Measurements from ENCODE around the gene CAND2.

CAND2 gene

DNA sequence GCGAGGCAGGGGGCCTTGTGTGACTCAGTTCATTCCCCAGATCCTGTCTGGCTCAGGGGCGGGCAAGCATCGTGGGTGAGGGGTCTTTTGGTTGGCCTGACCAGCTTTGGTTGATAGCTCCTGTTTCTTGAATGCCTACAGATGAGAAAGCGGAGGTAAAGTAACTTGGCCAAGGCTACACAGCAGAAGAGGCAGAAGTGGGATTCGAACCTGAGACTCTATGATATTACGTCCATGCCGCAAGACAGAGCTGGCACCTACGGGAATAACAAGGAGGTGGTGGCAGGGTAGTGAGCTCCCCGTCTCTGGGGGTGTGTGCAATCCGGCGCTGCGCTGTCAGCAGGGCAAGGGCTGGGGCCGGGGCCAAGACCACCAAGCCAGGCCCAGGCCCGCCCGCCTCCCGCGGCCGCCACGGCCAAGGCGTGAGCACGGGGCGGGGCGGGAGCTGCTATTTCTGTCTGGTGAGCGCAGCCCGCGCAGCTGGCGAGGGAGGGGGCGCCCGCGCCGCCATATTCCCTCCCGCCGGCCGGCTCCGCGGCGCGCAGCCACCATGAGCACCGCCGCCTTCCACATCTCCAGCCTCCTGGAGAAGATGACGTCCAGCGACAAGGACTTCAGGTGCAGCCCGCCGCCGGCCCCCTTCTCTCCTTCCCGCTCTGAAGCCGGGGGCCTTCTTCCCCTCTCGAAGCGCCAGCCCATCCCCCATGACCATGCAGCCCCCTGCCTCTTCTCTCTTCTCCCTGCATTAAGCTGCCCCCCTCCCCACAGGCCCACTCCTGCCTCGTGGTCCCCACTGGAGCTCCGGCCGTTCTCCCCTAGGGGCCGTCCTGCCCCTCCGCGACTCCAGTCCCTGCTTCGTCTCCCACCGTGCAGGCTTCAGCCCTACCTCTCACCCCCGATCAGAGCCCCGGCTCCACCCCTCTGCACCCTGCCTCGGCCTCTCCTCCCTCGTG, at the start of gene CAND2:
Gene CAND2 (plus strand): TSS at position 510 of the 953 bp plus-strand sequence. CDS start 41 bp downstream, at position 551.
- ATAC-seq: peak; percentile 73
- H3K27ac Mint-ChIP-seq: peak within 1 kb of the TSS; percentile 14
- no peaks in the 10 kb centered on the region for H3K9me3 Mint-ChIP-seq

DNA sequence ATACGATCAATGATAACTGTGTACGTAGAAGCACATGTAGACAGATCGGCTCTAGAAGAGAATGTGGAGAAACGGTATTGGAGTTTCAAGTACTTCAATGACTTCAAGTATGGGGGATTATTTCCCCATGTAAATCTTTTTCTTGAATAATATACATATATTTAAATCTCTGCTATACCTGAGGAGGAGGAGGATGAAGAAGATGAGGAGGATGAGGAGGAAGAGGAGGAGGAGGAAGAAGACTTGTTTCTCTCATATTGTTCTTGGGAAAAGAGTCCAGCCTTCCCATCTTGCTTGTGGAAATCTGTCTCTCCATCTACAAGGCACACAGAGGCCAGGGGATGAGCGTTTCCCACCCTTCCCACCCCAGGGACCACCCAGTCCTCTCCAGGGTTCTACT, 48.0 kb upstream of the CAND2 start:
- no peak for ATAC-seq
- DNase-seq: no peak
- Mint-ChIP-seq H3K9me3 (no peaks in the 10 kb centered on the region), H3K4me1 (peaks cover 33% of the 10 kb centered on the region), H3K27ac (no peak overlapping the region), H3K36me3 (ENCODE audit: low read depth) (no peaks in the 10 kb centered on the region), H3K27me3 (no peaks in the 10 kb centered on the region), H3K4me3 (no peak overlapping the region)

More for the DNA sequence above, at the start of gene CAND2:
- H3K4me3 Mint-ChIP-seq: peak within 1 kb of the TSS; percentile 74
- DNase-seq: peak; percentile 43
- peaks cover 7% of the 10 kb centered on the region for H3K4me1 Mint-ChIP-seq
- H3K27me3 Mint-ChIP-seq: peaks cover 3% of the 10 kb centered on the region
- no peaks in the 10 kb centered on the region for H3K36me3 Mint-ChIP-seq (ENCODE audit: low read depth)

DNA sequence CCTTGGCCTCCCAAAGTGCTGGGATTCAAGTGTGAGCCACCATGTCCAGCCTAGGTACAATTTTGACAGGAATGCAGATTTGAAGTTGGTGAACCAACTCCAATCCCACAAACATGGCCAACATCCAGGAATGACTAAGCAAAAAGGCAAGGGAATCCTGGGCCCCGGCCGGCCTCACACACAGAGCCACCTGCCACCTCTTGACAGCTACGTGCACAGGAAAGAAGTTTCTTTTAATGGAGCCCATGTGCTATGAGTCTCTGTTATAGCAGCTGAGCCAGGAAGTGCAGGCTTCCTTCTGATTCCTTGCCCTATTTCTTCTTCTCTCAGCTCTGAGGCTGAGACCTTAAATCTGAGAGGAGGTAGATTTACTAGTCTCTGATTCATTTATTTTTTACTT, 46.3 kb upstream of the CAND2 start:
- Mint-ChIP-seq H3K27ac (peak overlapping the region; percentile 76), H3K36me3 (ENCODE audit: low read depth) (no peaks in the 10 kb centered on the region), H3K4me3 (peak overlapping the region; percentile 29), H3K27me3 (peaks cover 7% of the 10 kb centered on the region), H3K4me1 (peaks cover 40% of the 10 kb centered on the region), H3K9me3 (no peaks in the 10 kb centered on the region)
- DNase-seq: no peak
- ATAC-seq: no peak

DNA sequence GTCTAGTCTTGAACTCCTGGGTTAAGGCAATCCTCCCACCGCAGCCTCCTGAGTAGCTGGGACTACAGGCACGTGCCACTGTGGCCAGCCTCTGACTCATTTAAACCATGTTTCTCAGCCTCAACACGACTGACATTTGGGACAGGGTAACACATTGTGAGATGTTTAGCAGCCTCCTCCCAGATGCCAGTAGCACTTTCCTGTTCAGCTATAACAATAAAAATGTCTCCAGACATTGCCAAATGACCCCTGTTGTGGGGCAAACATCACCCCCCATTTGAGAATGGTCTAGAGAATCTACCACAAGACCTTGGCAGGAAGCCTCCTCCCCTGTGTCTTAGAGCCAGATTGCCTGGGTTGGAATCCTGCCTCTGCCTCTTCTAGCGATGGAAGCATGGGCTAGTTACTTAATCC, 45.8 kb upstream of the CAND2 start:
- DNase-seq: peak; percentile 61
- H3K36me3 Mint-ChIP-seq (ENCODE audit: low read depth): no peaks in the 10 kb centered on the region
- H3K4me3 Mint-ChIP-seq: peak overlapping the region; percentile 29
- H3K9me3 Mint-ChIP-seq: no peaks in the 10 kb centered on the region
- peak; percentile 93 for ATAC-seq
- peak overlapping the region; percentile 76 for H3K27ac Mint-ChIP-seq
- H3K4me1 Mint-ChIP-seq: peaks cover 41% of the 10 kb centered on the region
- peaks cover 7% of the 10 kb centered on the region for H3K27me3 Mint-ChIP-seq

DNA sequence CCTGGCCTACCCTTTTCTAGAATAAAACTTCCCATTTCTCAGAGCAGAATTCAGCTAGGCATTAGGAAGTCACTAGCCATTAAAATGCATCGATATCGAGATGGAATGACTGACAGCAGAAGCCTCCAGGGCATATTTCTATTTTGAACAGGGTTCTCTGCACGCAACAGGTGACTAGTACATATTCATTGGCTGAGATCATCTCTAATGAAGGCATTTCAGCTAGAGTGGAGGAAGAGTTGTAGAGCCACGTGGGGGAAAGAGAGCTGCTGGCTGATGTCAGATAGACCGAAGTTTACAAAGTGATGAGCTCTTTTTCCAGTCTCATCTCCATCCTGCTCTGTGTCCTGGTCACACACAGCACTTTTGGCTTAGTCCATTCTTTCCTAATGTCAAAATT, 44.9 kb upstream of the CAND2 start:
- no peak for DNase-seq
- peaks cover 43% of the 10 kb centered on the region for H3K4me1 Mint-ChIP-seq
- no peak for ATAC-seq
- H3K9me3 Mint-ChIP-seq: no peaks in the 10 kb centered on the region
- H3K27me3 Mint-ChIP-seq: peaks cover 7% of the 10 kb centered on the region
- no peaks in the 10 kb centered on the region for H3K36me3 Mint-ChIP-seq (ENCODE audit: low read depth)
- H3K4me3 Mint-ChIP-seq: no peak overlapping the region
- H3K27ac Mint-ChIP-seq: peak overlapping the region; percentile 4

DNA sequence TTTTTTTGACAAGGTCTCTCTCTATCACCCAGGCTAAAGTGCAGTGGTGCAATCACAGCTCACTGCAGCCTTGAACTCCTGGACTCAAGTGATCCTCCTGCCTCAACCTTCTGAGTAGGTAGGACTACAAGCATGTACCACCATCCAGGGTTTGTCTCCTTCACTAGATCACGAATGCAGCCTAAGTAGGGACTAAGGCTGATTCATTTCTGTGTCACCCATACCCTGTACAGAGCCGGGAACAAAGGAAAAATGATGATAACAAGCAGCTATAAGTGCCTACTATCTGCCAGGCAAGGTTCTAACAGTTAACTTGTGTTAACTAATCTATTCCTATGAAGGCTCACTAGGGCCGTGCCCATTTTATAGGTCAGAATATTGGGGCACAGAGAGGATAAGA, 44.4 kb upstream of the CAND2 start:
- H3K9me3 Mint-ChIP-seq: no peaks in the 10 kb centered on the region
- no peak overlapping the region for H3K4me3 Mint-ChIP-seq
- no peaks in the 10 kb centered on the region for H3K36me3 Mint-ChIP-seq (ENCODE audit: low read depth)
- DNase-seq (no peak), ATAC-seq (no peak)
- peak overlapping the region; percentile 4 for H3K27ac Mint-ChIP-seq
- peaks cover 43% of the 10 kb centered on the region for H3K4me1 Mint-ChIP-seq
- H3K27me3 Mint-ChIP-seq: peaks cover 9% of the 10 kb centered on the region

DNA sequence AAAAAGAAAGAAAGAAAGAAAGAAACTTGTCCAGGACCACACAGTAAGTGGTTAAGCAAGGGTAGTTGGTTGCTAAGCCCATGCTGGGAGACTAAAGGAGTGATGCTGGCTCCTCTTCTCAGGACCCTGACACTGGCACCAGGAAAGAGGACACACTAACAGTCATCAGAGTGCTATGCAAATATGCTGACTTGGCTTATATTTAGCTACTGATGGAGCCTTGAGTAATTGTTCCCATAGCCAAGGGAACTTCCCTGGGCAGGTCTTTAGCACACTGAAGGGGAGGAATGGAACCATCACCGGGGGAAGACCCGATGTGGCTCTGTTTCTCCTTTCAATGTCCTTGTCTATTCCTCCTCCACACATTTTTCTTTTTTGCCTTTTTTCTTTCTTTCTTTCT, 43.7 kb upstream of the CAND2 start:
- H3K27ac Mint-ChIP-seq: no peak overlapping the region
- DNase-seq: no peak

DNA sequence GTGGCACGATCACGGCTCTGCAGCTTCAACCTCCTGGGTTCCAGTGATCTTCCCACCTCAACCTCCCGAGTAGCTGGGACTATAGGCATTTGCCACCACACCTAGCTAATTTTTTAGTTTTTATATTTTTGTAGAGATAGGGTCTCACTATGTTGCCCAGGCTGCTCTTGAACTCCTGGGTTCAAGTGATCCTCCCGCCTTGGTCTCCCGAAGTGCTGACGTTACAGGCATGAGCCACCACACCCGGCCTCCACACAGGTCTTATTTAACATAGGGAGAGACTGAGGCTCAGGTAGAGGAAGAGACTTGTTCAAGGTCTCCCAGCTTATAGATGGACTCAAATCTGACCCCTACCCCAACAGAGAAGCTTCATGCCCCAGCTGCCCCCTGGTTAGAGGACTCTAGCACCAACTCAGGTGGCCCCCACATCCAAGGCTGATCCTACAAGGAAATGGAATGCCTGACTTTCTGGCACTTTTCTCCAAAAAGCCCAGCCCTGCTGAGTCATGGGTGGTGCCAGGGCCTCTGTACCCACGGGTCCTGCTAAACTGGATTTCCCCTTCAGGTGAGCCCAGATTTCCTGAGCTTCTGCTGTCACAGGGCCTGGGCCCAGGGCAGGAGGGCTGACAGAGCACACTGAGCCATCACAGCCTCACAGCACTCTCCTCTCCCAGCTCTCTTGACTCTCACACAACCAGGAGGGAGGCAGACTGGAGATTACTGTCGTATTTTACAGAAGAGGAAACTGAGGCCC, 43.0 kb upstream of the CAND2 start:
- DNase-seq: no peak
- no peak for ATAC-seq
- Mint-ChIP-seq H3K27me3 (peaks cover 10% of the 10 kb centered on the region), H3K36me3 (ENCODE audit: low read depth) (no peaks in the 10 kb centered on the region), H3K4me3 (no peak overlapping the region), H3K4me1 (peaks cover 52% of the 10 kb centered on the region), H3K9me3 (no peaks in the 10 kb centered on the region), H3K27ac (no peak overlapping the region)

More for the DNA sequence above, 43.7 kb upstream of the CAND2 start:
- no peaks in the 10 kb centered on the region for H3K9me3 Mint-ChIP-seq
- peak; percentile 71 for ATAC-seq
- H3K36me3 Mint-ChIP-seq (ENCODE audit: low read depth): no peaks in the 10 kb centered on the region
- peaks cover 10% of the 10 kb centered on the region for H3K27me3 Mint-ChIP-seq
- peaks cover 48% of the 10 kb centered on the region for H3K4me1 Mint-ChIP-seq
- H3K4me3 Mint-ChIP-seq: no peak overlapping the region

DNA sequence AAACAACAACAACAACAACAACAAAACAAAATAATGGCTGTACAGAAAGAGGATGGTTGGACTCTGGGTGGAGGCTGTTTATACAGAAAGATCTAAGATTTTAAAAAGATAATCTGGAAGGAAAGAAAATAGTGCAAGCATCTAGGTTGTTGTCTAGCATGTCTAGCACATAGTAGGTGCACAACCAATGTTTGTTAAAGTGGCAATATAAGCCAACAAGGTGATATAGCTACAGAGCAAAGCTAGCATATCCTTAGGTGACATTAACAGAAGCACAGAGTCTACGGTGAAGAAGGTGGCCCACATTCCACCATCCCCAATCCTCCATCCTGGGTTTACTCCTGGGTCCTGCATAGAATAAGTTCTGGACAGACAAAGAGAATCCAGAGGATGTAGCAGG, 42.2 kb upstream of the CAND2 start:
- no peak for ATAC-seq
- H3K9me3 Mint-ChIP-seq: no peaks in the 10 kb centered on the region
- H3K4me3 Mint-ChIP-seq: no peak overlapping the region
- peaks cover 10% of the 10 kb centered on the region for H3K27me3 Mint-ChIP-seq
- no peaks in the 10 kb centered on the region for H3K36me3 Mint-ChIP-seq (ENCODE audit: low read depth)
- DNase-seq: no peak
- H3K27ac Mint-ChIP-seq: no peak overlapping the region
- peaks cover 52% of the 10 kb centered on the region for H3K4me1 Mint-ChIP-seq

DNA sequence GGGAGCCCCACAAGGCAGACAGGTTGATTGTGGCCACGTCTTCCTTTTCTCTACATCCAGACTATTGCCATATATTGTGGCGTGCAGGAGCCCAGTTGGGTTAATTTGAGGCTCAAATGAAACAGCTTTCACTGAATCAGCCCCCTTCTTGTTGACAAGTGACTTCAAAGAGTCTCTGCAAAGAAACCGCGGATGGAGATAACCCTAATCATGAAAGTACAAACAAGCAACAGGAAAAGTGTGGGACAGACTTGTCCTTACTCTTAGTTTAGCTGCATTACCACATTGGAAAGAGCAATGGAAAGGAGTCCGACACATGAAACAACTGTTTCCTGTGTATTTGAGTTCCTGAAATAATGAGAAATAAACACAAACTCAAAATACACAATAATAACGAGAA, 40.7 kb upstream of the CAND2 start:
- H3K27me3 Mint-ChIP-seq: peaks cover 15% of the 10 kb centered on the region
- no peak overlapping the region for H3K4me3 Mint-ChIP-seq
- H3K4me1 Mint-ChIP-seq: peaks cover 40% of the 10 kb centered on the region
- no peak for DNase-seq
- H3K27ac Mint-ChIP-seq: no peak overlapping the region
- no peaks in the 10 kb centered on the region for H3K36me3 Mint-ChIP-seq (ENCODE audit: low read depth)
- ATAC-seq: no peak
- no peaks in the 10 kb centered on the region for H3K9me3 Mint-ChIP-seq

DNA sequence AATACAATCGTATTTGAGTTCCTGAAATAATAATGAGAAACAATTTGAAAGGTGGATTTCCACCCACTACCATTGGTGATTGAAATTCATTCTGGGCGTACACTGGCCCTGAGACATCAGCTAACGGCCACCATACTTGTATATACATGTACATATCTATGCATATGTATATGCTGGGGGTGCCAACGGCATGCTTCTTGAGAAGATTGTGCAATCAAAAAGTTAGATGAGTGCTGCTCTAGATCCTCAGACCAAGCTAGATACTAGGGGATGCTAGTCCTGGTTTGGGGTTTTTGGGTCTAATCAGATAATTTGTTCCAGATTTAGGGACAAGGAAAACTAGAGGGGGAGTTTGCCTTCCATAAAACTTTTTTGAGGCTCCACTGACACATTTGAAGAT, 40.3 kb upstream of the CAND2 start:
- Mint-ChIP-seq H3K27me3 (peaks cover 15% of the 10 kb centered on the region), H3K9me3 (no peaks in the 10 kb centered on the region), H3K36me3 (ENCODE audit: low read depth) (no peaks in the 10 kb centered on the region), H3K4me1 (peaks cover 36% of the 10 kb centered on the region), H3K27ac (no peak overlapping the region), H3K4me3 (no peak overlapping the region)
- no peak for DNase-seq
- no peak for ATAC-seq

DNA sequence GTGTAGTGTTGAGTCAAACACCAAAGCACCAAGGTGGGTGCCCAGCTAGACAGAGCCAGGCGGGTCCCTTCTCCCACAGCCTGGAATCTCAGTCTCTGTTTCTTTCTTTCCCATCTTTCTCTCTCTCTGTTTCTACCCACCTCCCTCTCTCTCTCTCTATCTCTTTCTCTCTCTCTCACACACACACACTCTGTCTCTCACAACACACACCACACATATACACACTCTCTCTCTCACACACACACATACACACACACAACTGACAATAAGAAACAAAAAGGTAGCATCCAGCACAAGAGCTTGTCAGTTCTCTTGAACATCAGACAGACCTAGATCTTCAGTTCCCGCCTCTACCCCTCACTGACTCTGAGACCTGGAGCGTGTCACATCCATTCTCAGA, 39.8 kb upstream of the CAND2 start:
- peaks cover 15% of the 10 kb centered on the region for H3K27me3 Mint-ChIP-seq
- ATAC-seq: no peak
- peaks cover 32% of the 10 kb centered on the region for H3K4me1 Mint-ChIP-seq
- DNase-seq: no peak
- H3K9me3 Mint-ChIP-seq: no peaks in the 10 kb centered on the region
- H3K36me3 Mint-ChIP-seq (ENCODE audit: low read depth): no peaks in the 10 kb centered on the region
- H3K4me3 Mint-ChIP-seq: no peak overlapping the region
- H3K27ac Mint-ChIP-seq: no peak overlapping the region

DNA sequence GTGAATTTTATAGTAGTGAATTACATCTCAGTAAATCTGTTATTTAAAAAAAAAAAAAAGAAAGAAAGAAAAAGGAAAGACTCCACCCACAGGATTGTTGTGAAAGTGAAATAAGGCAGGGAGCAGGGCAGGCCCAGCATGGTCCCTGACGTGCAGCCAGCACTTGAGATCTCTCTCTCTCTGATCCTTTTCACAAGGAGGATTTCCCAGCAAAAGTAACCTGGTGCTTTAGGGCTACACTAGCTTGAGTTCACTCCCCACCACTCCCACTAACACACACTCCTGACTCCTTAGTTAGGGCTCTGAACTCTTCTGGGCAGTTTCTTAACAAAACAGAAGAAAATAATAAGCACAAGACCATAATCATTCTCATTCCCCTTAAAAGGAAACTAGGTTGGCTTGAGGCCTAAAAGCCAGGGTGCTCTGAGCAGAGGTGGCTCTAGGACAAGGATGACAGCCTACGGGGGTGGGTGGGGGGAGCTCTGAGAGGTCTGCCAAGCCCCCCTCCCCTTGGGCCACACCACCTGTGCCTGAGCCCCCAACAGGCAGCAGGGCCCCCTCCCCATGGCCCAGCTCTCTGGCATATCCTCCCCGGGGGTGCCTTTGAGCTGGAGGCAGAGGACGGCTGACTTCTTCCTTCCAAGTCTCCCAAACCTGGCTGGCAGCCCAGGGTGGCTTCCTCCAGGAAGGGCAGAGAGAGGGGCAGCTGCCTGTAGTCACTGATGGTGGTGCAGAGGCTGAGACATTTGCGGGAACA, 38.3 kb upstream of the CAND2 start:
- DNase-seq (no peak), ATAC-seq (no peak)
- H3K4me1 Mint-ChIP-seq: peaks cover 22% of the 10 kb centered on the region
- H3K9me3 Mint-ChIP-seq: no peaks in the 10 kb centered on the region
- no peak overlapping the region for H3K27ac Mint-ChIP-seq
- peaks cover 15% of the 10 kb centered on the region for H3K27me3 Mint-ChIP-seq
- H3K4me3 Mint-ChIP-seq: no peak overlapping the region
- no peaks in the 10 kb centered on the region for H3K36me3 Mint-ChIP-seq (ENCODE audit: low read depth)

DNA sequence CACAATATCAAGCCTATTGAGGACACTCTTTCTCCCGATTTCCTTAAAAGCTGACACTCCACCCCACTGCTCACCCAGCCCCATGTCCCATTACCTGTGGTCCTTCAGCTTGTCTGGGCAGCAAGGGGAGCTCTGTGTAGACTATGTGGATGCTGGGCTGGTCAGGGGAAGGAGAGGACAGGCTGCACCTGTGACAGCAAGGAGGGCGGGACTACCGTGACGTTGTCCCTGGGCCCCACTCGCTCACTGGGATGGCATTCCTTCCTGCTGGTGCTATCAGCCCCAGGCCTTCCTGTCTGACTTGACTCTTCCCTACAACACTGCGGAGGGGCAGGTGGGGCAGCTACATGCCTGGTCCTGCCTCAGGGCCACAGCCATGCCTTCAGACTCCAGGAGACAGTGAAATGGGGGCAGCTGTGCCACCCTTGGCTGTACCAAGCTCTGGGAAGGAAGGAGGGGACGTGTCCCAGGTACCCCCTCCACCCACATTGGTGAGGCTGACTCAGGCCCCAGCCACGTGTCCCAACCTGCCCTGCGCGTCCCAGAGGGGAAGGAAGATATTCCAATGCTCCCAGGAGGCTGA, 37.3 kb upstream of the CAND2 start, which contains the start of gene TMEM40:
Gene TMEM40 (minus strand): TSS at position 163 of the 583 bp plus-strand sequence. CDS start 9,427 bp downstream, outside the sequence.
- no peak within 1 kb of the TSS for H3K27ac Mint-ChIP-seq
- peaks cover 15% of the 10 kb centered on the region for H3K4me1 Mint-ChIP-seq
- H3K36me3 Mint-ChIP-seq (ENCODE audit: low read depth): no peaks in the 10 kb centered on the region
- H3K4me3 Mint-ChIP-seq: no peak within 1 kb of the TSS
- ATAC-seq: no peak
- no peak for DNase-seq
- H3K9me3 Mint-ChIP-seq: no peaks in the 10 kb centered on the region
- H3K27me3 Mint-ChIP-seq: peaks cover 13% of the 10 kb centered on the region

Data from activated naive CD8-positive, alpha-beta T cell treated with anti-CD3 and anti-CD28 coated beads, Interleukin-2, amount 50 U/mL, for 24 hours (primary cell).